GM23338 (cell line): ENCODE measurements around the gene PRDM5. TPM values are rescaled to one million over a fixed set of nuclear protein-coding genes. Genes with fewer than 3 reads are reported as not detected.

ENCODE experiments used
- ATAC-seq: fragments of 200-7000 bp; cut with Tn5 transposase; 3 replicates; pipeline ENCODE4 v1.9.1; 2020
- DNase-seq: peaks from one replicate; pipeline ENCODE4 v3.0.0-alpha.2; 2015; ENCODE audit warnings: low spot score
- H2AFZ ChIP-seq: fragments of 200-600 bp; sonication (generic); 2 replicates; pipeline ENCODE4 v1.8.0; 2016; ENCODE audit warnings: antibody characterized with exemption, mild to moderate bottlenecking, moderate library complexity
- H3F3A ChIP-seq: fragments of 200-600 bp; sonication (generic); replicated peaks from 2 replicates; pipeline ENCODE4 v1.8.0; 2017; ENCODE audit warnings: antibody characterized with exemption, mixed run types, low read depth
- H3K27ac ChIP-seq: fragments of 200-600 bp; sonication (generic); 2 replicates; pipeline ENCODE4 v1.6.1; 2016; ENCODE audit warnings: low read depth
- H3K27me3 ChIP-seq: fragments of 200-600 bp; sonication (generic); 2 replicates; pipeline ENCODE4 v1.8.0; 2016; ENCODE audit warnings: mild to moderate bottlenecking, mixed run types, moderate library complexity; ENCODE audit not compliant: insufficient read depth
- H3K36me3 ChIP-seq: fragments of 200-600 bp; sonication (generic); 2 replicates; pipeline ENCODE4 v1.8.0; 2016; ENCODE audit warnings: mild to moderate bottlenecking; ENCODE audit not compliant: insufficient read depth
- H3K4me1 ChIP-seq: fragments of 200-600 bp; sonication (generic); 2 replicates; pipeline ENCODE4 v1.8.0; 2016; ENCODE audit warnings: mild to moderate bottlenecking, moderate library complexity; ENCODE audit not compliant: insufficient read depth
- H3K4me2 ChIP-seq: fragments of 200-600 bp; sonication (generic); 2 replicates; pipeline ENCODE4 v1.7.1; 2017; ENCODE audit warnings: mixed run types
- H3K4me3 ChIP-seq: fragments of 200-600 bp; sonication (generic); 2 replicates; pipeline ENCODE4 v1.6.1; 2016; ENCODE audit warnings: mixed run types
- H3K79me2 ChIP-seq: fragments of 200-600 bp; sonication (generic); replicated peaks from 2 replicates; pipeline ENCODE4 v1.8.0; 2017; ENCODE audit warnings: mild to moderate bottlenecking; ENCODE audit not compliant: insufficient read depth
- H3K9me2 ChIP-seq: fragments of 200-600 bp; sonication (generic); 2 replicates; pipeline ENCODE4 v1.8.0; 2017; ENCODE audit not compliant: insufficient read depth
- H4K20me1 ChIP-seq: fragments of 200-600 bp; sonication (generic); replicated peaks from 2 replicates; pipeline ENCODE4 v1.8.0; 2017; ENCODE audit warnings: mild to moderate bottlenecking; ENCODE audit not compliant: insufficient read depth
- H3K27ac Mint-ChIP-seq: 2 replicates; pipeline ENCODE4 v1.8.0; 2020; ENCODE audit warnings: inconsistent platforms, mild to moderate bottlenecking, moderate library complexity, mixed read lengths
- H3K27me3 Mint-ChIP-seq: 3 replicates; pipeline ENCODE4 v1.8.0; 2022; ENCODE audit warnings: low read depth, mild to moderate bottlenecking, moderate library complexity, mixed read lengths, inconsistent platforms; ENCODE audit not compliant: insufficient read depth, poor library complexity
- H3K36me3 Mint-ChIP-seq: 3 replicates; pipeline ENCODE4 v1.8.0; 2021; ENCODE audit warnings: low read depth, mild to moderate bottlenecking, inconsistent platforms, moderate library complexity, mixed read lengths
- H3K4me1 Mint-ChIP-seq: 3 replicates; pipeline ENCODE4 v1.8.0; 2020; ENCODE audit warnings: mild to moderate bottlenecking, inconsistent platforms, mixed read lengths
- H3K4me3 Mint-ChIP-seq: 3 replicates; pipeline ENCODE4 v1.8.0; 2021; ENCODE audit warnings: moderate library complexity, mild to moderate bottlenecking, inconsistent platforms, mixed read lengths
- H3K9me3 Mint-ChIP-seq: 3 replicates; pipeline ENCODE4 v1.8.0; 2020; ENCODE audit warnings: moderate library complexity, mild to moderate bottlenecking, inconsistent platforms, mixed read lengths
- CREB1 ChIP-seq: fragments of 250-450 bp; sonication (Bioruptor Pico); IDR thresholded peaks from 2 replicates; pipeline ENCODE4 v1.5.0; 2020; ENCODE audit warnings: low read depth, mild to moderate bottlenecking, moderate library complexity
- CTCF ChIP-seq, 2 experiments: fragments of 200-600 bp in 1 of 2; sonication (generic) in 1 of 2; conservative IDR thresholded peaks; 2 replicates each; pipeline versions ENCODE4 v1.5.1 to v1.6.1; 2016 to 2017; ENCODE audit warnings: antibody characterized with exemption in 2 of 2, low read depth in 2 of 2, mild to moderate bottlenecking in 2 of 2, moderate library complexity in 1 of 2
- ETS1 ChIP-seq: IDR thresholded peaks from 2 replicates; pipeline ENCODE4 v1.6.1; 2016; ENCODE audit warnings: antibody characterized with exemption
- EZH2 ChIP-seq: fragments of 200-600 bp; sonication (generic); IDR thresholded peaks from one replicate; pipeline ENCODE4 v1.8.0; 2017; ENCODE audit warnings: antibody characterized with exemption, mild to moderate bottlenecking, low read depth; ENCODE audit not compliant: unreplicated experiment
- EZH2phosphoT487 ChIP-seq: fragments of 200-600 bp; sonication (generic); IDR thresholded peaks from one replicate; pipeline ENCODE4 v1.8.1; 2018; ENCODE audit warnings: antibody characterized with exemption; ENCODE audit not compliant: unreplicated experiment
- JUNB ChIP-seq: IDR thresholded peaks from one replicate; pipeline ENCODE4 v1.6.1; 2016; ENCODE audit warnings: antibody characterized with exemption; ENCODE audit not compliant: unreplicated experiment
- NANOG ChIP-seq: IDR thresholded peaks from 2 replicates; pipeline ENCODE4 v1.6.1; 2016; ENCODE audit warnings: antibody characterized with exemption, borderline replicate concordance
- POLR2AphosphoS5 ChIP-seq: IDR thresholded peaks from 2 replicates; pipeline ENCODE4 v1.6.1; 2016; ENCODE audit warnings: antibody characterized with exemption, low read depth
- REST ChIP-seq: IDR thresholded peaks from one replicate; pipeline ENCODE4 v1.6.1; 2018; ENCODE audit warnings: antibody characterized with exemption; ENCODE audit not compliant: unreplicated experiment
- STAT1 ChIP-seq: IDR thresholded peaks from one replicate; pipeline ENCODE4 v1.6.1; 2016; ENCODE audit warnings: antibody characterized with exemption; ENCODE audit not compliant: unreplicated experiment
- ZNF114 ChIP-seq: fragments of 250-450 bp; sonication (Bioruptor Pico); IDR thresholded peaks from 2 replicates; pipeline ENCODE4 v1.5.0; 2020; ENCODE audit warnings: mild to moderate bottlenecking, moderate library complexity
- ZNF331 ChIP-seq: fragments of 250-450 bp; sonication (Bioruptor Pico); IDR thresholded peaks from 2 replicates; pipeline ENCODE4 v1.5.0; 2020; ENCODE audit warnings: low read depth, mild to moderate bottlenecking, moderate library complexity
- ZNF462 ChIP-seq: fragments of 250-450 bp; sonication (Bioruptor Pico); IDR thresholded peaks from 2 replicates; pipeline ENCODE4 v1.5.0; 2020; ENCODE audit warnings: mild to moderate bottlenecking, moderate library complexity
- polyA plus RNA-seq: library from polyadenylated mRNA; unstranded; fragments of >200 nt; fragmentation: Nextera tagmentation; extraction: Ambion mirVana; gene quantifications from 2 replicates; pipeline ENCODE4 v1.2.1, GENCODE V29; 2016
- total RNA-seq: library from RNA; depleted of rRNA; stranded (reverse); fragments of >200 nt; shearing (Covaris generic); gene quantifications from 2 replicates; pipeline ENCODE4 v1.2.3, GENCODE V29; 2014

PRDM5 gene
- total and polyA plus RNA-seq, 2 experiments from 2014 or later: 11.2 to 40.4 TPM

- no peak for TF ChIP-seq REST
- no peak for TF ChIP-seq ETS1
- TF ChIP-seq CREB1 (CRISPR knock-in tag): no peak
- no peak for TF ChIP-seq EZH2
- no peak for TF ChIP-seq JUNB
- no peak for TF ChIP-seq ZNF462 (CRISPR knock-in tag)
- no peak for TF ChIP-seq ZNF331 (CRISPR knock-in tag)
- no peak for TF ChIP-seq ZNF114 (CRISPR knock-in tag)
- TF ChIP-seq NANOG: no peak
- no peak for TF ChIP-seq CTCF (conservative IDR thresholded peaks at IDR 0.05; ENCODE audit: low read depth in 2 of 2)
- no peak for TF ChIP-seq POLR2AphosphoS5
- no peak for TF ChIP-seq STAT1
- no peak for TF ChIP-seq EZH2phosphoT487
- Histone ChIP-seq H3K27ac (no peak overlapping the region), H3K4me3 (no peak overlapping the region), H2AFZ (no peak overlapping the region), H3K79me2 (no peaks in the 10 kb centered on the region), H3F3A (no peaks in the 10 kb centered on the region), H3K4me1 (0 out of 2 replicates have a peak, but pooled peaks cover 6% of the 10 kb centered on the region), H3K4me2 (no peak overlapping the region), H3K27me3 (no peaks in the 10 kb centered on the region), H3K36me3 (no peaks in the 10 kb centered on the region), H3K9me2 (no peaks in the 10 kb centered on the region), H4K20me1 (no peaks in the 10 kb centered on the region)
- Mint-ChIP-seq H3K27me3 (no peaks in the 10 kb centered on the region), H3K4me1 (peaks cover 6% of the 10 kb centered on the region; the same call in 1 of the 3 replicates), H3K9me3 (no peaks in the 10 kb centered on the region), H3K27ac (no peak overlapping the region), H3K4me3 (no peak overlapping the region), H3K36me3 (no peaks in the 10 kb centered on the region)
- DNase-seq: no peak
- no peak for ATAC-seq
Observed at GRCh38 chr4:120694973-120695372, 227.6 kb downstream of the PRDM5 start.
